ENCODE data around the gene SLC17A2.
"Not testable (repeated sequence)": the region's sequence is repeated elsewhere in the genome, so short reads cannot be mapped to it uniquely, and the experiment has no call there.

The SLC17A2 gene

DNA sequence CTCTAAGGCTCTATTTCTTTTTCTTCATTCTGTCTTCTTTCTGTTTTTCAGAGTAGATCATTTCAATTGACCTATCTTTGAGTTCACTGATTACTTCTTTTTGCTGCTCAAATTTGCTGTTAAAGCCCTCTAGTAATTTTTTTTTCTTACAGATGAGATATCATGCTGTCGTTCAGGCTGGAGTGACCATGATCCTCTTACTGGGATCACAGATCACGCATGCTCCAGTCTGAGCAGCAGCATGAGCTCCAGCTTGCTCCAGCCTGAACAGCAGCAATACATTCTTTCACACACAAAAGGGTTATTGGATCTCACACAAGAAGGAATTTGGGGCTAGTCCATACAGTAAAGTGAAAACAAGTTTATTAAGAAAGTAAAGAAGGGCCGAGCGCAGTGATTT, 19.8 kb upstream of the SLC17A2 start:
- no peak for DNase-seq

DNA sequence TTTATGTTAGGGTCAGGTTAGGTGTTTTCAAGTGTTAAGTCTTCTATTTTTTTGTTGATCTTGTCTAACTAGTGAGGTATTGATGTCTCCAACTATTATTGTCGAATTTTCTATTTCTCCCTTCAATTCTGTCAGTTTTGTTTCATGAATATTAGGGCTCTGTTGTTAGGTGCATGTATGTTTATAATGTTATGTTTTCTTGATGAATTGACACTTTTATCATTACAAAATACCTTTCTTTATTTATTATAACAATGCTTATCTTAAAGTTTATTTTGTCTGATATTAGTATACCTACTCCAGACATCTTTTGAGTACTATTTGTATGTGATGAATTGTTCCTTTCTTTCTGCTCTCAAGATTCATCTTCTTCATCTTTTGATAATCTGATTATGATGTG, 19.2 kb upstream of the SLC17A2 start:
- no peak for DNase-seq

DNA sequence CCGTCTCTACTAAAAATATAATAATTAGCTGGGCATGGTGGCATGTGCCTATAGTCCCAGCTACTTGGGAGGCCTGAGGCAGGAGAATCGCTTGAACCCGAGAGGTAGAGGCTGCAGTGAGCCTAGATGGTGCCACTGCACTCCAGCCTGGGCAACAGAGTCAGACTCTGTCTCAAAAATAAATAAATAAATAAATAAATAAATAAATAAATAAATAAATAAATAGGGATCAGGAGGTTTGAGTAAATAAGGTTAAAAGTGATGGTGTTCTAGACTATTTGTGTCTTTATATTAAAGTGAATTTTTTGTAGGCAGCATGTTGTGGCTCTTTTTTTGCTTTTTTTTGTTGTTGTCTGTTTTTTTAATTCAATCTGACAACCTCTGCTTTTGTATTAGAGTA, 17.0 kb upstream of the SLC17A2 start:
- not testable (repeated sequence) for DNase-seq

DNA sequence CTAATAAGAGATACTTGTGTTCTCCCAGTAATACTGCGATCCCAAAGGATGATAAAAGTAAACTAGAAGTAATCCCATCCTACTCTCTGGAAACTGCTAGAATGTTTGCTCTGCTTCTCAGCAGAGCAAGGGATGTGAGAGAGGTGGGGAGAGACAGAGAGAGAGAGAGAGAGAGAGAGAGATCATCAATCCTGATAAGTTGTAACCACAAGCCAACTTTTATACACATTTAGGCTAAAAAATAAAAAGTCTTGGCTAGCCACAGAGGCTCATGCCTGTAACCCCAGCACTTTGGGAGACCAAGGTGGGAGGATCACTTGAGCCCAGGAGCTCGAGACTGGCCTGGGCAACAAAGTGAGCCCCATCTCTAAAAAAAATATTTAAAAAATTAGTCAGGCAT, 16.1 kb upstream of the SLC17A2 start:
- no peak for DNase-seq

DNA sequence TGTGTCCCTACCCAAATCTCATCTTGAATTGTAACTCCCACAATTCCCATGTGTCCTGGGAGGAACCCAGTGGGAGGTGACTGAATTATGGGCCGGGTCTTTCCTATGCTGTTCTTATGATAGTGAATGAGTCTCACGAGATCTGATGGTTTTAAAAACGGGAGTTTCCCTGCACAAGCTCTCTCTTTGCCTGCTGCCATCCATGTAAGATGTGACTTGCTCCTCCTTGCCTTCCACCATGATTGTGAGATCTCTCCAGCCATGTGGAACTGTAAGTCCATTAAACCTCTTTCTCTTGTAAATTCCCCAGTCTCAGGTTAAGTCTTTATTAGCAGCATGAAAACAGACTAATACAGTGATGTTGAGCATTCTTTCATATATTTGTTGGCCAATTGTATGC, 15.2 kb upstream of the SLC17A2 start:
- DNase-seq: not testable (repeated sequence)

DNA sequence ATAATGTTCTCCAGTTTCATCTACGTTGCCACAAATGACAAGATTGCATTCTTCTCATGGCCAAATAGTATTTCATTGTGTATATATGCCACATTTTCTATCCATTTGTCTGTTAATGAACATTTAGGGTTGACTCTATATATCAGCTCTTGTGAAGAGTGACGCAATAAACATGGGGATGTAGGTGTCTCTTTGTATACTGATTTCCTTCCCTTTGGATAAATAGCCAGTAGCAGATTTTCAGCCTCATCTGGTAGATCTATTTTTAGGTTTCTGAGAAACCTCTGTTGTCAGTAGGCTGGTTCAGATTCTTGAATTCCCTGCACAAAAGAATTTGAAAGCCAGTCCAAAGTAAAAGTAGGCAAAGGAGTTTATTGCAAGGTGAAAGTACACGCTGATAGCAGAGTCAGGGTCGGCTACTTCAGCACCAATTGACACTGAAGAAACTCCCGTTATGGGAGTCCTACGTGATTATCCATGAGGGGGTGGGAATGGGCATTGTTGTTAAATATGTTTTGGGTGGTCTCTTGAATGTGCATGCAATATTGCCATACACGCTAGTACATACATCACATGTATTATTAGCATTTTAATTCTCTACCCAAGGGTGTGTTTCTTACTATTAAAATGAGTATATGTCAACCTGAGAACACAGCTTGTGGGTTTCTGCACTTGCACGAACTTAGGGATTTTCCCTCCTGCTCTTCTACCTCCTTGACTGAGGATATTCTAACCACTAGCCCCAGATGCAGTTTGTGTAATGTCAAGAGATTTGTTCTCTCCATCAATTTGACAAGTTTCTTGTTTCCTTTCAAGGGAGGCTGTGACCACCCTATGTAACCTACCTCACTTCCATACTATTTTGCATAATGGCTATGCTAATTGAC, 14.4 kb upstream of the SLC17A2 start:
- no peak for DNase-seq

DNA sequence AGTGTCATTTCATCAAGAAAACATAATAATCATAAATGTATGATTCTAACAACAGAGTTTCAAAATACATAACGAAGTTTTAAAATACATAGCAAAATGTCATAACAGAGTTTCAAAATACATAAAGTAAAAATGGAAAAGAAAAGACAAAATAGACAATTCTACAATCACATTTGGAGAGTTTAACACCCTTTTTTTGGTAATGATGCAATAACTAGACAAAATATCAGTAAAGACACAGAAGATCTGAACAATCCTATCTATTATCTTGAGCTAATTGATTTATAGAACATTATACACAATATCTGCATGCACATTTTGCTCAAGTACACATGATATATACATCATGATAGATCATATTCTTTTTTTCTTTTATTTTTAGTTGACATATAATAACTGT, 13.4 kb upstream of the SLC17A2 start:
- DNase-seq: no peak

DNA sequence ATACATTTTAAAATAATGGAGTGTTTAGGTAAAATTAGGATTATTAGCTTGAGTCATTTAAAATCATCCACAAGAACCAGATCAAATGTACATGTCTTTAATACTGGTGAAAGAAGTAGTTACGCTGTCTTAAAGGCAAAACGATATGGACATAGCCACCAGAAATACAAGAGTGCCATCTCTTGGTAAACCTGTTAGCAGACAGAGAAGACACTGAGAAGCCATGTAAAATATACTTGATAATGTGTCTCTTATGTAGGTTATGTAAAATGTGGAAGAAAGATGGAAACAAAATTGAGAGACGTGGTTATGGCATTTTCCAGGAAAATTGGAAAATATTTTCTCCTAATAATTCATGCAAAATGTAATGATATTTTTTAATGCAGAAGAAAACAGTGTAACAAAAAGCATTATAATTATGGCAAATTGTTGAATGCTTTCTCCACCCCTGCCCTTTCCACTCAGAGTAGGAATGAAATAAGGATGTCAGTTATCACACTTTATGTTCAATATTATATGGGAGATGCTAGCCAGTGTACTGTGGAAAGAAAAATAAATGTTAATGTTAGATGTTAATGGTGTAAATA, 12.2 kb upstream of the SLC17A2 start:
- peak; percentile 77 for DNase-seq

DNA sequence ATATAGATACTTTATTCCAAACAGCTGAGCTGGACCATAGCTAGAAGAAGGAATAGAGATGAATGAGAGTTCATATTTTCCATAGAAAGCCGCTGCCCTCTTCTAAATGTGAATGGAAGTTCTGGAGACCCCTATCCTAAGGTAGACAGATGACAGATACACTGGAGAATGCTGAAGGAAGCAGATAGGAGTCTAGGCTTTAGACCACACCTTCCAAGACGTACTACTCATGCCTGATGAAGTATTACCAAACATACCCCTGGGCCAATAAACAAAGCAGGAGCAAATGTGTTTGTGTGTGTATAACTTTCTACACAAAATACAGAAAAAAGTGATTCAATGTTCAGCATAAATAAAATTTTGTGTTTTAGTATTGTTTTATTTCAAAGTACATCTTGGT, 9.1 kb upstream of the SLC17A2 start:
- DNase-seq: no peak

DNA sequence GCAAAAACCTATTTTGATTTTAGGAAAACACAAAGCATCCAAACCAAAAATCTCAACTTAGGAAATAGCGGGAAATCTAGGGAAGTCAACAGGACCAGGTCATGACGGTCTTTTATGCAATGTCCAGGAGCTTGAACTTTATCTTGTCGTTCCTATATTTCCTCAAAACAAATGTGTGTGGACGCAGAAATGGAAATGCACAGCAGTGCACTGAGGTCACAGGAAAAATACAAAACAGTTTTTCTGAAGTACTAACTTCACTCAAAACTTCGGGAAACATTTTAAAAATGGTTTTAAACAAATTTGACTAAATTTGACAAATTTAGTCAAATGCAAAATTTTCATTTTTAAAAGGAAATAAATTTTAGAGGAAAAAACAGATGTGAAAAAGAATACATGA, 5.5 kb upstream of the SLC17A2 start:
- DNase-seq: no peak

DNA sequence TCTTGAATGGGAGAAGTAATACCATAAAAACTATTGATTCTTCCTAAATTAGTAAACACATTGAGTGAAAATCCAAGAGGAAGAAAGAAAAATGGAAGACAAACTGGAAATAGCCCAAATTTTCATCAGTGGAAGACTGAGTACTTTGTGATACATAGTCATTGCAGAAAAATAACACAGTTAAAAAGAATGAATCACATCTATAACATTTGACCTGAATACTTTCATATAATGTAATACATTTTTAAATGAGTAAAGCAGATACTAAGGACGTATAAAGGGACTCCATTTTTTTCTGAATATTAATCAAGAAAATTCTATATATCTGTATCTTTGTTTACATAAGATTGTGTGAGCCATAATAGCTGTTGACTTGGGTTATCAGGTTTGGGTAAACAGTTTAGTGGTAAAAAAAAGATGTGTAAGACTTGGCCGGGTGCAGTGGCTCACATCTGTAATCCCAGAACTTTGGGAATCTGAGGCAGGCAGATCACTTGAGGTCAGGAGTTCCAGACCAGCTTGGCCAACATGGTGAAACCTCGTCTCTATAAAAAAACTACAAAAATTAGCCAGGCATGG, 4.3 kb upstream of the SLC17A2 start:
- no peak for DNase-seq

DNA sequence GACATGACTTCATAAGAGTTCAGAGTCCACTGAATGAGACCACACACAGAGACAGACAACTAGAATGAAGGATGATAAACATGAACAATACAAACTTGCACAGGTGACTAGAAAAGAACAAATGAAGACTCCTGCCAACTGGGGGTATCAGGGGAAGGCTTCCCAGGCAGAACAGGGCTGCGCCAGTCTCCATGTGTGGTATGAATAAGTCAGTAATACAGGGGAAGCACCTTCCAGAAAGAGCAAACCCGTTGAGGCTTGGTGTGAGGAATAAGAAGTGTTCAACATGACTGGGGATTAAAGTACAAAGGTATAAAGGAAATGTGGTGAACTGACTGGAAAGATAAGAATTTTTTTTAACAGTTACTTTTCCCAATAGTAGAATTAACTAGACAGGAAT, 3.7 kb upstream of the SLC17A2 start:
- DNase-seq: no peak

DNA sequence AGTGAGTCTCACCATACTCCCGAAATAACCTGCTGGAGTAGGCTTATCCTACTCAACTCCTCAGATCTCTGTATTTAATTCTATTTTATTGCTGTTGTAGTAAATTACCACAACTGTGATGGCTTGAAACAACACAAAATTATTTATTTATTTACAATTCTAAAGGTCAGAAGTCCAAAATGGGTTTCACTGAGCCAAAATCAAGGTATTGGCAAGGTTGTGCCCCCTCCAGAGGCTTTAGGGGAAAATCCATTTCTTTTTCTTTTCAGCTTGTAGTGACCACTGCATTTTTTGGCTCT, 869 bp upstream of the SLC17A2 start:
- no peak for DNase-seq

DNA sequence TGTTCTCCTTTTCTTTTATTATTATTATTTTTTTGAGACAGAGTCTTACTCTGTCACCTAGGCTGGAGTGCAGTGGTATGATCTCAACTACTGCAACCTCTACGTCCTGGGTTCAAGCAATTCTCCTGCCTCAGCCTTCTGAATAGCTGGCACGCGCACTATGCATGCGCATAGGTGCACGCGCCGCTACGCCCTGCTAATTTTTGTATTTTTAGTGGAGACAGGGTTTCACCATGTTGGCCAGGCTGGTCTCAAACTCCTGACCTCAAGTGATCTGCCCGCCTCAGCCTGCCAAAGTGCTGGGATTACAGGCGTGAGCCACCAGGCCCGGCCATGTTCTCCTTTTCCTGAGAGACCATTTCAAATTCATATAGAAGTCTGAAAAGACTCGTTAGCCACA, 706 bp downstream of the SLC17A2 start:
- DNase-seq: not testable (repeated sequence)

DNA sequence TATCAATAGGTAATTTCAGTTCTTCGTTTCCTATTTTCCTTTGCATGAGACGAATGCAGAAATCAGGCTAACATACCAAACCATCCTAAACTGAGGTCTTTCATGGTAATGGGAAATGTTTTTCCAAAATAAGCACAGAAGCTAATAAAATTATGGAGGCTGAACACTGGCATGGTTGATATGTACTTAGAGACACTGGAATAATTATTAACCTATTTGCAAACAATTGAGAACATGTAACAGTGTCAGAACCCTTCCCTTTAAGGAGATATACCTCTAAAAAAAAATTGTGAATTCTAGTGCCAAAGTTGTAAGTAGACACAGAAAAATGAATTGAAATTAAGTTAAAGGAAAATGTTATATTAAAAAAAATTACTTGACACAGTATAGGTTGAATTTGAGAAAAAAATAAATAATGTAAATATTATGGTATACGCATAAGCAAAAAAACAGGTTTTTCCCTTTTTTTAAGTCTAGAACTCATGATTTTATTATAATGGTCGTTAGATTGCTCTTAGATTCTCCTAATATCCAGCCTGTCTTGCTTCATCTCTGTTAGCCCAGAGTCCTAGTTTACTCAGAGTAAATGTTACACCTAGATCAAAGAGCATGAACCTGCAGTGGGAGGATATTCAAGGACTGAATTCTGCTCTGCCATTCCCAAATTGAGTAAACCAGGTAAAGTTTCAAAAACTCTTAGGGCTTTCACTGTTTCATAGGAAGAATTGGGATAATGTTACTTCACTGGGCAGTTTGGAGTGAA, 1.7 kb downstream of the SLC17A2 start:
- DNase-seq: no peak

DNA sequence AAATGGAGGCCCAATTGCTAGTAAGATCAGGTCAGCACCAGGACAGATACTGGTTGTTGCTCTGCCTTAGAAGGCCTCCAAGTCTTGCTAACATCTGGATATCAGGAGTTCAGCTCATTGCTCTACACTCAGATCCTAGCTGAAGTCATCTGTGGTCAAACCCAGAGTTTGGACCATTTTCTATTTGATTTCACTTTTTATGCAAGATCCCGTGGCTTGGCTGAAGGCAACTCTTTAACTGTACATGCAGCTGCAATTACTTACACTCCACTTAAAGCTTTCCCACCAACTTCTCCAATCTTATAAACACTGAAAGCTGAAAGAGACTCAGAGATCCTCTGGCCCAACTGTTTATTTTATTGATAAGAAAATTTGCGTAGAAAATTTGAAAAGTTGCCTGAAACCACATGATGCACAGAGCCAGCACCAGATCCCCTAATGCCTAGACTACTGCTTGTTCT, 2.7 kb downstream of the SLC17A2 start:
- DNase-seq: no peak

DNA sequence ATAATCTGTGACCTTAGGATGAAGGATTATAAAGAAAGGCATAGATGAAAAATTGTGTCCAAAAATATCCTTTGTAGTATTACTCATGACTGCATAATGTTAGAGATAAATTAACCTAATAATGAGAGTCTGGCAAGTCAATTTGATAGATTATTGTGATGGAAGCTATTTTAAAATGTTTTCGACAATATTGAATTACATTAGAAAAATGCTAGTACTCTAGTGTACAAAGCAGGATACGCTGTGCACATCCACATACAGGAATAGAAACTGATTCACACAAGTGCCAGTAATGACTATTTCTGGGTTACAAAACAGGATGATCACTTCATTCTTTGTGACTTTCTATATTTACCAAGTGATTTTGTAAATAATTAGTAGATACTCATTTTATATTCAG, 3.3 kb downstream of the SLC17A2 start:
- DNase-seq: no peak

DNA sequence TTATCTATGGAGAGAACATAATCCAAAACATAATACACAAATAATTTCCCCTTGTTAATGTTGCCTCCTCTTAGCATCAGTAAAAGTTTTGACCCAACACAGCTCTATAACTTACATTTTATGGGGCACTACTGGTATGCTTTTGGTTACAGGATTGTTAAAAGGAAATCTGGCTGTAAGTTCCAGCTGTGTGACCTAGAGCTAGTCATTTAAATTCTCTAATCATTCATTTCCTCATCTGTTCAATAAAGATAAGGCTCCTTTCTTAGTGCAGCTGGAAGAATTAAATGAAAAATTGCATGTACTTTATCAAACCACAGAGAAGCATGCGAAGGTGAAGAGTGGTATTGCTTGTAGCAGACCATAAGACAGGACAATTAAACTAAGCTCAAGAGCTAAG, 4.6 kb downstream of the SLC17A2 start:
- DNase-seq: peak; percentile 80

DNA sequence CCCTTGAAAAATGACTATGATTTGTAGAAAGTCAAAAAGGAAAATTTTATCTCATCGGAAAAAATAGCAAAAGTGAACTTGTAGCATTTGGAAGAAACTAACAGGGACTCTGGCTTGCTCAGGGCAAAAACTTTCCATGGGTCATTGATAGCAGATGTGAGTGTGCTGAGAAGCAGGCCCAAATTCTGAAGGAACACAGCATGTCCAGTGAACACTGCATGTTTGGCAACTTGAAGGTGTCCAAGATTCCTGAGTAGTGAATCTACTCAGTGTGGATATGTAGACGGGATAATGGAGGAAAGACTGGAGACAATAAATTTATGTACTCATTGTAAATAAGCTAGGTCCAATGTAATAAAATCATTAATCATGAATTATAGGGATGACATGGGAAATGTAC, 8.2 kb downstream of the SLC17A2 start:
- no peak for DNase-seq

DNA sequence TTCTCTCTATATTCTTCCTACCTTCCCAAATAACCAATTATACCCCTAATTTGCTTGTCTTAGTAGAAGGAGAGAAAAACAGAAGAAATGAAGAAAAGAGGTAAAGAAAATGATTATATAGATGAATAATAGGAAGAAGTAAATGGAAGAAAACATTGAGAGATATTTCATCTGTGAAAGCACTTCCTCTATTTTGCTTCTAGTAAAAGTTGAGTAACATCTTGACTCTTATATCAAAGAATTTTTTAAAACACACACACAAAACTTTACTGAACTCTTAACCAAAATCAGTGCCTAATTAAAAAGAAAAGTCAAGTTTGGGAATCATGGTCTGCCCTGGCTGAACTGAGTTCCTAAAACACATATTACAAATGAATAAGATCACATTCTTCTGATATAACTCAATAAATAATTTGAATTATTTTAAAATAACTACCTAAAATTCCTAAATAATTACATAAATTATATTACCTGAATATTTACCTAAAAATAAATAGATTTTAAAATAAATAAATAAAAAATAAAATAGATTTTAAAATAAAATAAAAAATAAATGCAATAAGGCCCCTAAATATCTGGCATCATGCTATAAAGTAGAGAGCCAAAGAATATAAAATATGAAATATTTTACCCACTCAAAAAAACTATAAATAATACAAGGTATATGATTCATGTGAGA, 8.8 kb downstream of the SLC17A2 start:
- DNase-seq: no peak

DNA sequence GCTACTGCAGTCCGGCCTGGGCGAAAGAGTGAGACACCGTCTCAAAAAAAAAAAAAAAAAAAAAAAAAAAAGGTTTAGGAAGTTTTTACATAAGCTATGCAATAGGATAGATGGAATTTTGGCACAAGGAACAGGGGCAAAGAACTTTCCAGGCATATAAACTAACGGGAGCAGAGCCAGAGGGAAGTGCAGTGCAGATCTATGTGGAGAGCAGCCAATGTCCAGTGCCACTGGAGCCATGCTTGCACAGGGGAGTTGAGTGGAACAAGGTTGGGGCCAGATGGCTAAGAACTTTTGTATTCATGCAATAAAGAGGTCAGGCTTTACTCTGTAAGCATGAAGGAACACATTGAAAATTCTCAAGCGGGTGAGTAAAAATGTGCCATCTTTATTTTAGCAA, 10.8 kb downstream of the SLC17A2 start:
- no peak for DNase-seq

DNA sequence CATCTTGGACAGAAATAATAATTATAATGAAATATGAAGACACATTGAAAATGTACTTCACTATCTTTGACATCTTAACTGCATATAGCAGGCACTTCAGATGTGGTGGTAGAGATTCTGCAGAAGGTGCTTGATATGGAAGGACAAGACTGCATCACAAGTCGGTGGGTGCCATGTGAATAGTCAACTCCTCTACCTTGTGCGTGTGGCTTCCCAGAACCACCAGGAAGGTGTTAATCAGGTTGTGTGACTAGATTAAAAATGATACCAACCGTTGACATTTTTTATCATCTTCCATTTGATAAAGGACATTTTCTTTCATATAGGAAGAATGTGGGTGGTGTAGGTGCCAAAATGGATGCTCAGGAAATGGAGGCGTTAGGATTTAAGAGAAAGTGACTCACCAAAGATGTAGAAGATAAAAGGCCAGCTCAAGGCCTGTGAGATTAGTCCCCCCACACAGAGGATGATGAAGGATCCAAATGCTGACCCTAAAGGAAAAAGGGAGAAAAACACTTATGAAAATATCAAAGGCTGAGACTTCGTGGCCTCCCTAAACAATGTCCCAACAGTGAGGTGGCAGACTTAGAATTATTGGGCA, 12.3 kb downstream of the SLC17A2 start:
- no peak for DNase-seq
